PC-3 (cell line): ENCODE measurements around the gene DSCAM. TPM values are rescaled to one million over a fixed set of nuclear protein-coding genes. Genes with fewer than 3 reads are reported as not detected.

Source experiments
- ATAC-seq: fragments of 200-7000 bp; cut with Tn5 transposase; 2 replicates; pipeline ENCODE4 v1.9.1; 2020; ENCODE audit warnings: mild to moderate bottlenecking, moderate library complexity
- BruUV-seq: library from RNA; stranded (reverse); fragments of 400-500 nt; replicated peaks from 2 replicates; lab custom pipeline; 2021; lab: Mats Ljungman, UMichigan
- CTCF ChIA-PET: fragments of 300-600 bp; sonication (Branson Sonifier 250); formaldehyde crosslinking; loops from one replicate; lab custom pipeline; 2022; ENCODE audit warnings: antibody characterized with exemption; lab: Charles Lee
- POLR2A ChIA-PET: fragments of 300-600 bp; sonication (Branson Sonifier 250); formaldehyde crosslinking; loops from one replicate; lab custom pipeline; 2022; ENCODE audit warnings: antibody characterized with exemption; ENCODE audit not compliant: unreplicated experiment; lab: Charles Lee
- DNase-seq: peaks from one replicate; pipeline ENCODE4 v3.0.0-alpha.2; 2015
- H2AFZ ChIP-seq: fragments of 300-600 bp; sonication (generic); 2 replicates; pipeline ENCODE4 v1.6.0; 2016; ENCODE audit warnings: antibody characterized with exemption, low read length
- H3F3A ChIP-seq: fragments of 300-600 bp; sonication (generic); one replicate; pipeline ENCODE4 v1.6.0; 2017; ENCODE audit warnings: antibody characterized with exemption, low read length, control low read depth, mild to moderate bottlenecking; ENCODE audit not compliant: unreplicated experiment
- H3K27ac ChIP-seq: fragments of 300-600 bp; sonication (generic); 2 replicates; pipeline ENCODE4 v1.5.1; 2016; ENCODE audit warnings: mild to moderate bottlenecking, low read length
- H3K27me3 ChIP-seq: fragments of 300-600 bp; sonication (generic); 2 replicates; pipeline ENCODE4 v1.6.1; 2016; ENCODE audit warnings: low read length, mixed read lengths
- H3K36me3 ChIP-seq: fragments of 300-600 bp; sonication (generic); 2 replicates; pipeline ENCODE4 v1.6.1; 2016; ENCODE audit warnings: low read depth, mixed run types, low read length, mixed read lengths
- H3K4me1 ChIP-seq: fragments of 300-600 bp; sonication (generic); 2 replicates; pipeline ENCODE4 v1.5.1; 2016; ENCODE audit warnings: low read length; ENCODE audit not compliant: insufficient read depth
- H3K4me2 ChIP-seq: fragments of 300-600 bp; sonication (generic); 2 replicates; pipeline ENCODE4 v1.6.0; 2016; ENCODE audit warnings: low read length
- H3K4me3 ChIP-seq: fragments of 300-600 bp; sonication (generic); 2 replicates; pipeline ENCODE4 v1.5.1; 2016; ENCODE audit warnings: mild to moderate bottlenecking, low read length, mixed read lengths
- H3K79me2 ChIP-seq: fragments of 300-600 bp; sonication (generic); 2 replicates; pipeline ENCODE4 v1.6.1; 2017; ENCODE audit warnings: low read length, mixed read lengths
- H3K9ac ChIP-seq: fragments of 300-600 bp; sonication (generic); 2 replicates; pipeline ENCODE4 v1.6.0; 2016; ENCODE audit warnings: mild to moderate bottlenecking, low read length
- H3K9me2 ChIP-seq: fragments of 300-600 bp; sonication (generic); replicated peaks from 2 replicates; pipeline ENCODE4 v1.6.1; 2016; ENCODE audit warnings: mixed run types, low read length, mixed read lengths
- H3K9me3 ChIP-seq: fragments of 300-600 bp; sonication (generic); 2 replicates; pipeline ENCODE4 v1.6.1; 2016; ENCODE audit warnings: low read length, mixed read lengths
- H4K20me1 ChIP-seq: fragments of 300-600 bp; sonication (generic); 2 replicates; pipeline ENCODE4 v1.6.1; 2016; ENCODE audit warnings: low read length, mixed read lengths
- CTCF ChIP-seq: fragments of 300-600 bp; sonication (generic); conservative IDR thresholded peaks from 2 replicates; pipeline ENCODE4 v1.5.1; 2017; ENCODE audit warnings: antibody characterized with exemption, low read depth, mild to moderate bottlenecking, low read length
- EZH2 ChIP-seq: fragments of 300-600 bp; sonication (generic); IDR thresholded peaks from one replicate; pipeline ENCODE4 v1.6.1; 2017; ENCODE audit warnings: antibody characterized with exemption, mild to moderate bottlenecking, low read length; ENCODE audit not compliant: unreplicated experiment
- EZH2phosphoT487 ChIP-seq: fragments of 300-600 bp; sonication (generic); IDR thresholded peaks from 2 replicates; pipeline ENCODE4 v1.6.1; 2018; ENCODE audit warnings: mild to moderate bottlenecking, antibody characterized with exemption, low read length, borderline replicate concordance
- intact Hi-C: fragments of 100-400 bp; cut with micrococcal nuclease; formaldehyde crosslinking; loops from 2 replicates; pipeline ENCODE4 v1.9.0; 2023
- total RNA-seq: library from RNA; depleted of rRNA; stranded (reverse); fragments of >200 nt; gene quantifications from 2 replicates; pipeline ENCODE4 v1.2.3, GENCODE V29; 2014

DSCAM gene
- total RNA-seq, 1 experiment from 2014 or later: not detected

GRCh38 chr21:40770435-40771055 lies 76.4 kb downstream of the DSCAM start:
- Histone ChIP-seq H3K9ac (no peak overlapping the region), H3F3A (no peaks in the 10 kb centered on the region), H2AFZ (no peak overlapping the region), H3K79me2 (no peaks in the 10 kb centered on the region), H4K20me1 (no peaks in the 10 kb centered on the region), H3K27me3 (no peaks in the 10 kb centered on the region), H3K9me2 (no peaks in the 10 kb centered on the region), H3K27ac (no peak overlapping the region), H3K4me3 (no peak overlapping the region), H3K9me3 (peaks cover 43% of the 10 kb centered on the region), H3K36me3 (no peaks in the 10 kb centered on the region), H3K4me2 (no peak overlapping the region), H3K4me1 (no peaks in the 10 kb centered on the region)
- DNase-seq: no peak
- no peak for TF ChIP-seq EZH2phosphoT487
- TF ChIP-seq CTCF: no peak
- no peak for TF ChIP-seq EZH2
- POLR2A ChIA-PET: no interaction called here
- BruUV-seq: no TSS peak
- CTCF ChIA-PET: no interaction called here
- intact Hi-C loops: no loop called here
- ATAC-seq: no peak

- Histone ChIP-seq H3K36me3 (no peaks in the 10 kb centered on the region), H2AFZ (no peak overlapping the region), H3K27me3 (no peaks in the 10 kb centered on the region), H3K4me1 (no peaks in the 10 kb centered on the region), H3F3A (no peaks in the 10 kb centered on the region), H3K79me2 (no peaks in the 10 kb centered on the region), H3K9me2 (no peaks in the 10 kb centered on the region), H3K9me3 (peaks cover 32% of the 10 kb centered on the region; the same call in 1 of the 2 replicates), H3K9ac (no peak overlapping the region), H3K27ac (no peak overlapping the region), H3K4me2 (no peak overlapping the region), H3K4me3 (no peak overlapping the region), H4K20me1 (no peaks in the 10 kb centered on the region)
- no peak for ATAC-seq
- intact Hi-C loops: no loop called here
- no peak for DNase-seq
- BruUV-seq: no TSS peak
- TF ChIP-seq EZH2phosphoT487: no peak
- TF ChIP-seq CTCF: no peak
- no peak for TF ChIP-seq EZH2
- ChIA-PET POLR2A (no interaction called here), CTCF (no interaction called here)
These were observed 77.7 kb downstream of the DSCAM start for GRCh38 chr21:40769231-40769630.

- H3K4me1 ChIP-seq: no peaks in the 10 kb centered on the region
- POLR2A ChIA-PET: no interaction called here
These were observed 78.9 kb downstream of the DSCAM start for GRCh38 chr21:40768056-40768455.

More at GRCh38 chr21:40768056-40768455, 78.9 kb downstream of the DSCAM start:
- no peak overlapping the region for H3K9ac ChIP-seq
- no peak overlapping the region for H3K4me2 ChIP-seq
- H3K9me3 ChIP-seq: peaks cover 26% of the 10 kb centered on the region; the same call in 1 of the 2 replicates
- no peak overlapping the region for H2AFZ ChIP-seq
- H4K20me1 ChIP-seq: no peaks in the 10 kb centered on the region
- no peak overlapping the region for H3K27ac ChIP-seq
- H3F3A ChIP-seq: no peaks in the 10 kb centered on the region
- H3K27me3 ChIP-seq: no peaks in the 10 kb centered on the region
- TF ChIP-seq CTCF: no peak
- no peak for TF ChIP-seq EZH2
- no peak for TF ChIP-seq EZH2phosphoT487
- no peak for DNase-seq
- no TSS peak for BruUV-seq
- no peak for ATAC-seq
- no peaks in the 10 kb centered on the region for H3K9me2 ChIP-seq
- CTCF ChIA-PET: no interaction called here
- no peaks in the 10 kb centered on the region for H3K79me2 ChIP-seq
- intact Hi-C loops: no loop called here
- no peak overlapping the region for H3K4me3 ChIP-seq
- no peaks in the 10 kb centered on the region for H3K36me3 ChIP-seq
